Transverse colon (tissue), 4 donors: ENCODE results near the gene PLXNA3. TPM values are rescaled to one million over a fixed set of nuclear protein-coding genes. Genes with fewer than 3 reads are reported as not detected.

ENCODE experiments used
- DNase-seq: peaks from one replicate; pipeline ENCODE4 v3.0.0-alpha.2; 2019
- H3K27ac ChIP-seq, 4 donors: fragments of 200-600 bp; sonication (generic); 2 replicates each; pipeline ENCODE4 v1.5.1; 2016 to 2018; ENCODE audit warnings: inconsistent platforms in 4 of 4
- H3K27me3 ChIP-seq: fragments of 200-600 bp; sonication (generic); 2 replicates; pipeline ENCODE4 v1.5.1; 2017; ENCODE audit warnings: inconsistent platforms
- H3K36me3 ChIP-seq, 4 donors: fragments of 200-600 bp; sonication (generic); 2 replicates each; pipeline ENCODE4 v1.5.1; 2017 to 2019; ENCODE audit warnings: inconsistent platforms in 4 of 4
- H3K4me1 ChIP-seq, 4 donors: fragments of 200-600 bp; sonication (generic); 2 replicates each; pipeline ENCODE4 v1.5.1; 2017 to 2020; ENCODE audit warnings: inconsistent platforms in 4 of 4
- H3K4me3 ChIP-seq, 4 donors: fragments of 200-600 bp; sonication (generic); 1 replicate in 1 of 4; 2 replicates in 3 of 4; pipeline versions ENCODE4 v1.5.1 to v1.6.1; 2017 to 2019; ENCODE audit warnings: inconsistent platforms in 4 of 4
- H3K9me3 ChIP-seq, 2 donors: fragments of 200-600 bp; sonication (generic); 2 replicates each; pipeline ENCODE4 v1.5.1; 2017 to 2019; ENCODE audit warnings: inconsistent platforms in 2 of 2
- EP300 ChIP-seq: sonication (generic); formaldehyde crosslinking; IDR thresholded peaks from one replicate; pipeline ENCODE4 v1.6.1; 2017; ENCODE audit warnings: antibody characterized with exemption, low read depth
- POLR2A ChIP-seq: fragments of 450-650 bp; IDR thresholded peaks from one replicate; pipeline ENCODE4 v1.6.1; 2016; ENCODE audit warnings: antibody characterized with exemption, mild to moderate bottlenecking, moderate library complexity
- POLR2AphosphoS5 ChIP-seq, 3 donors: sonication (generic); formaldehyde crosslinking; IDR thresholded peaks; one replicate each; pipeline ENCODE4 v1.6.1; 2016; ENCODE audit warnings: antibody characterized with exemption in 3 of 3
- WGBS, 2 donors: methylation state at CpG; one replicate each; pipeline ENCODE4 v1.1.5; 2018; ENCODE audit warnings: low coverage in 1 of 2; 5-methylcytosine and 5-hydroxymethylcytosine counted together
- in situ Hi-C, 4 donors: fragments of 200-750 bp; cut with MboI; loops; one replicate each; pipeline versions ENCODE4 v1.15.0 to v1.15.1; 2017; ENCODE audit warnings: low sequenced_read_pairs in 3 of 4, low pct_ligation_motif_present in 1 of 4, low pct_unique_long_range_greater_than_20kb in 1 of 4
- intact Hi-C: fragments of 100-400 bp; cut with DNase I; formaldehyde crosslinking; loops from one replicate; pipeline ENCODE4 v1.15.1; 2023; ENCODE audit warnings: low total_unique reads
- total RNA-seq, 4 donors: library from RNA; depleted of rRNA; stranded (reverse); fragments of >200 nt; gene quantifications; one replicate each; pipeline ENCODE4 v1.1.0, GENCODE V29; 2016
- TF ChIP-seq, protein P1 (sequence below), 5 experiments: fragments of 200-600 bp in 3 of 5; fragments of 450-650 bp in 2 of 5; sonication (generic) in 3 of 5; IDR thresholded peaks; 1 replicate in 2 of 5; 2 replicates in 3 of 5; pipeline ENCODE4 v1.5.1; 2016 to 2017; ENCODE audit warnings: antibody characterized with exemption in 5 of 5, inconsistent platforms in 3 of 5, mild to moderate bottlenecking in 2 of 5, moderate library complexity in 1 of 5

PLXNA3 gene
- total RNA-seq = 100 to 1,000 TPM in 1 of 4 donors, 10 to 100 TPM in 3; 17.3 to 128 (median 52.8) TPM

DNA sequence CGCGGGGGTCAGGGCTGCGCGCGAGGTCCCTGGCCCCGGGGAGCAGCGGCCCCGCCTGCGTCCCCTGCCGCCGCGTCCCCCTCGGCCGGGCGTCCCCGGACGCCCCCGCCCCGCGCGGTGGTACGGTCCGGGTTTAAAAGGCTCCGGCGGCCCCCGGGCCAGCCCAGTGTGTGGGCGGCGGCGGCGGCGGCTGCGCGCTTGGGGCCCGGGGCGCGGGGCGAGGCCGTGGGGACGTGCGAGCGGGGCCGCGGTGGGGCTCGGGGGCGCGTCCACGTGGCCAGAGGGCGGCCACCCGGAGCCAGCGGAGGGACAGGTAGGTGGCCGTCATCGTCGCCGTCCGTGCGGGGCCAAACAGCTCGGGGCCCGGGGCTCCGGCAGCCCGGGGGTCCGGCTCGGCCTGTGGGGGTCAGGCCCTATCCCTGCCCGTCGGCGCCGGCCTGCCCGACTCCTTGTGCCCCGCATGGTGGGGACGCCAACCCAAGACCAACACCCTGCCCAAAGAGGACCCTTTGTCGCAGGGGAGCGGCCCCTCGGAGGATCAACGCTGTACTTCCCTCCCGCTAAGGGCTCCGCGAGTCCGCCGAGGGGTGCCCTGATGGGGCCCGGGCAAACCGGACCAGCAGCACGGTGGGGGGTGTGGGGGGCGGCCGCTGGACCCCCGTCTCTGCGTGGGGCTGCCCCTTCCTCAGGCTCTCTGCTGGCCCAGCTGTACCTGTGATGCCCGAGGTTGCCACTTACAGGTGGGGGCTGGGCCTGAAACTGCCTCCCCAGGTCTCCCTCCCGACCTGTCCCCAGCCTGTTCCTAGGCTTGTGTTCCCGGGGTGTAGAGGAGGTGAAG lies at the start of gene PLXNA3:
Gene PLXNA3 (plus strand): TSS at position 166 of the 838 bp plus-strand sequence. CDS start 1,903 bp downstream, outside the sequence.
- in situ Hi-C loops (no loop called here), intact Hi-C loops (no loop called here)
- peak; percentile 53 for DNase-seq
- Histone ChIP-seq H3K27me3 (no peaks in the 10 kb centered on the region), H3K36me3 (no peaks in the 10 kb centered on the region), H3K4me3 (peak within 1 kb of the TSS; percentile 56 to 78 (median 62)), H3K27ac (peak within 1 kb of the TSS; percentile 65 to 91 (median 80)), H3K4me1 (peaks cover 2 to 9% (median 6%) of the 10 kb centered on the region in 4 donors), H3K9me3 (no peaks in the 10 kb centered on the region)
- TF ChIP-seq POLR2AphosphoS5 (IDR thresholded peaks at IDR 0.05) (peak; percentile 14 to 23 (median 15)), EP300 (no peak)
- 65% methylated on average over 69 of the region's 88 CpGs; no CpG with 5 or more reads in 1 of the 2 donors for WGBS, 2 donors

DNA sequence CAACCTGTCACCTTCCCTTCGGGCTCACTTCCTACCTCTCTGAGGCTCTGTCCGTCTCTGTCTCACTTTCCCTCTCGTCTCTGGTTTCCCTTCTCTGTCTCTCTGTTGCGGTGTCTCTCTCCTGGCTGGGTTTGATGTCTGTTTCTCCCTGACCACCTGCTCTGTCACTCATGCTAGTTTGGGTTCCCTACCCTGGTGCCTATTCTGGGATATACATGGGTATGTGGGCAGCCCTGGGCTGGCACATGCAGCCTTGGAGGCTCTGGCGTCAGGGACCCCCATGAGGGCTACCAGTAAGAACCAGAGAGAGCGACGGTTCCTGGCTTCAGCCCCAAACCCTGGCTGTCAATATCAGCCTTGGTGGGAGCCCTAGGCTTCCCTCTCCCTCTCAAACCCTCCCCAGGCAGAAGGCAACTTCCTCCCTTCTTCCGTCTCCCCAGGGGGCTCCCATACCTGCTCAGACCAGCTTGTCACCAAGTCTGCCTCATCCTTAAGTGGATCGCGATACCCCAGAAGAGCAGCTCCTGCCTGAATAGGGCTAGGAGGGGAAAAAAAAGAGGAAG lies 49.3 kb upstream of the PLXNA3 start:
- H3K4me1 ChIP-seq = peaks cover 0 to 23% (median 8%) of the 10 kb centered on the region in 4 donors
- peak overlapping the region; percentile 73 to 98 (median 88) for H3K27ac ChIP-seq
- TF ChIP-seq POLR2AphosphoS5 (IDR thresholded peaks at IDR 0.05) (no peak), EP300 (no peak), POLR2A (peak; percentile 24)
- no peaks in the 10 kb centered on the region for H3K9me3 ChIP-seq
- H3K36me3 ChIP-seq = no peaks in the 10 kb centered on the region
- peak overlapping the region in 2 of 4 donors; percentile 8 to 43 for H3K4me3 ChIP-seq
- intact Hi-C loops = loop anchor here (5.0 kb wide), 1 partner anchor 44 kb away; no protein-coding TSS in a partner anchor
- DNase-seq = no peak
- in situ Hi-C loops = loop anchor here in 3 of 4 donors (25.0 kb wide), 1 partner anchor 129 kb away; the partner anchor contains the start of genes G6PD (in 3 of the 3) and IKBKG (in 3 of the 3)
- WGBS, 2 donors = 56% methylated on average over 10 of the region's 10 CpGs; no CpG with 5 or more reads in 1 of the 2 donors
- no peaks in the 10 kb centered on the region for H3K27me3 ChIP-seq

GRCh38 chrX:154409222-154409871 lies 48.7 kb upstream of the PLXNA3 start, which contains the start of gene DNASE1L1:
Gene DNASE1L1 (minus strand): TSS chrX:154409254. CDS start chrX:154405568, 3,686 bp downstream.
- in situ Hi-C loops (loop anchor here in 3 of 4 donors (25.0 kb wide), 1 partner anchor 128 kb away; the partner anchor contains the start of genes G6PD (in 3 of the 3) and IKBKG (in 3 of the 3)), intact Hi-C loops (loop anchor here (5.0 kb wide), 1 partner anchor 43 kb away; no protein-coding TSS in a partner anchor)
- peak in 2 of 3 donors; percentile 32 to 39 for TF ChIP-seq POLR2AphosphoS5 (IDR thresholded peaks at IDR 0.05)
- TF ChIP-seq, protein P1, sequence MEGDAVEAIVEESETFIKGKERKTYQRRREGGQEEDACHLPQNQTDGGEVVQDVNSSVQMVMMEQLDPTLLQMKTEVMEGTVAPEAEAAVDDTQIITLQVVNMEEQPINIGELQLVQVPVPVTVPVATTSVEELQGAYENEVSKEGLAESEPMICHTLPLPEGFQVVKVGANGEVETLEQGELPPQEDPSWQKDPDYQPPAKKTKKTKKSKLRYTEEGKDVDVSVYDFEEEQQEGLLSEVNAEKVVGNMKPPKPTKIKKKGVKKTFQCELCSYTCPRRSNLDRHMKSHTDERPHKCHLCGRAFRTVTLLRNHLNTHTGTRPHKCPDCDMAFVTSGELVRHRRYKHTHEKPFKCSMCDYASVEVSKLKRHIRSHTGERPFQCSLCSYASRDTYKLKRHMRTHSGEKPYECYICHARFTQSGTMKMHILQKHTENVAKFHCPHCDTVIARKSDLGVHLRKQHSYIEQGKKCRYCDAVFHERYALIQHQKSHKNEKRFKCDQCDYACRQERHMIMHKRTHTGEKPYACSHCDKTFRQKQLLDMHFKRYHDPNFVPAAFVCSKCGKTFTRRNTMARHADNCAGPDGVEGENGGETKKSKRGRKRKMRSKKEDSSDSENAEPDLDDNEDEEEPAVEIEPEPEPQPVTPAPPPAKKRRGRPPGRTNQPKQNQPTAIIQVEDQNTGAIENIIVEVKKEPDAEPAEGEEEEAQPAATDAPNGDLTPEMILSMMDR (IDR thresholded peaks at IDR 0.05) = no peak
- H3K9me3 ChIP-seq = no peaks in the 10 kb centered on the region
- no peaks in the 10 kb centered on the region for H3K27me3 ChIP-seq
- peaks cover 0 to 23% (median 8%) of the 10 kb centered on the region in 4 donors for H3K4me1 ChIP-seq
- 59% methylated on average over 9 of the region's 26 CpGs; no CpG with 5 or more reads in 1 of the 2 donors for WGBS, 2 donors
- peak; percentile 90 for DNase-seq
- no peaks in the 10 kb centered on the region for H3K36me3 ChIP-seq
- H3K27ac ChIP-seq = peak within 1 kb of the TSS; percentile 73 to 98 (median 88)
- H3K4me3 ChIP-seq = peak within 1 kb of the TSS in 2 of 4 donors; percentile 8 to 43

DNA sequence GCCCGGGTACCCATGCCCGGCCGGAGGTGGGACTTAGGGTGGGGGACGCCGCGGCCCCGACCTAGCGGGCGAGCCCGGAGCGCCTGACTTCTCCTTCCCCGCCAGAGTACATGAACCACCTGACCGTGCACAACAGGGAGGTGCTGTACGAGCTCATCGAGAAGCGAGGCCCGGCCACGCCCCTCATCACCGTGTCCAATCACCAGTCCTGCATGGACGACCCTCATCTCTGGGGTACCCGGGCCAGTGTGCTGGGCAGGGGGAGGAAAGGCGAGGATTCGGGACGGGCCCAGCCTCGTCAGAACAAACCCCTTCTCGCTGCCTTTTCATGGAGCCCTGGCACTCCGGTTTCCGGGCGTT lies 46.1 kb upstream of the PLXNA3 start:
- peak overlapping the region; percentile 61 to 95 (median 77) for H3K4me3 ChIP-seq
- intact Hi-C loops (no loop called here), in situ Hi-C loops (loop anchor here in 3 of 4 donors (25.0 kb wide), 1 partner anchor 125 kb away; the partner anchor contains the start of genes G6PD (in 3 of the 3) and IKBKG (in 3 of the 3))
- no peaks in the 10 kb centered on the region for H3K27me3 ChIP-seq
- TF ChIP-seq POLR2A (peak; percentile 71), EP300 (no peak), POLR2AphosphoS5 (IDR thresholded peaks at IDR 0.05) (peak; percentile 56 to 81 (median 74))
- TF ChIP-seq, protein P1 (IDR thresholded peaks at IDR 0.05) = no peak
- H3K36me3 ChIP-seq = no peaks in the 10 kb centered on the region
- 42% methylated on average over 25 of the region's 29 CpGs; no CpG with 5 or more reads in 1 of the 2 donors for WGBS, 2 donors
- H3K27ac ChIP-seq = peak overlapping the region; percentile 91 to 98 (median 96)
- DNase-seq = peak; percentile 76
- H3K9me3 ChIP-seq = no peaks in the 10 kb centered on the region
- peaks cover 0 to 23% (median 8%) of the 10 kb centered on the region in 4 donors for H3K4me1 ChIP-seq
